Measurements from ENCODE around the gene HSPA12A.

DNA sequence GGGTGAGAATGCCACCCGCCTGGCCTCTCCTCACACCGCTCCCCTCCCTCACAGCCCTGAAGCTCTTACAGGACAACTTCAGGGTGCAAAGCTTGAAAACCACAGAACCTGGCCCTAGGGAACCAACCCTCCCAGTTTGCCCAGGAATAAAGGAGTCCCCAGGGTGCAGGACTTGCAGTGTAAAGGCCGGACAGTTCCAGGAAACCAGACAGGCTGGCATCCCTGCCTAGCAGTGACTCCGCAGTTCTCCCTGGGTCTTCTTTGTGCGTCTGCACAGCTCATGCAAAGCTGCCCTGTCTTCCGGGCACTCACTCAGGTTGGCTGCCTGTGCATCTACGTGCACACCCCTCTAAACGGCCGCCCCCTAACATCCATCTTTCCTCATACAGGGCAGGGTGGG lies 36.1 kb downstream of the HSPA12A start:
- TF ChIP-seq, protein P1, sequence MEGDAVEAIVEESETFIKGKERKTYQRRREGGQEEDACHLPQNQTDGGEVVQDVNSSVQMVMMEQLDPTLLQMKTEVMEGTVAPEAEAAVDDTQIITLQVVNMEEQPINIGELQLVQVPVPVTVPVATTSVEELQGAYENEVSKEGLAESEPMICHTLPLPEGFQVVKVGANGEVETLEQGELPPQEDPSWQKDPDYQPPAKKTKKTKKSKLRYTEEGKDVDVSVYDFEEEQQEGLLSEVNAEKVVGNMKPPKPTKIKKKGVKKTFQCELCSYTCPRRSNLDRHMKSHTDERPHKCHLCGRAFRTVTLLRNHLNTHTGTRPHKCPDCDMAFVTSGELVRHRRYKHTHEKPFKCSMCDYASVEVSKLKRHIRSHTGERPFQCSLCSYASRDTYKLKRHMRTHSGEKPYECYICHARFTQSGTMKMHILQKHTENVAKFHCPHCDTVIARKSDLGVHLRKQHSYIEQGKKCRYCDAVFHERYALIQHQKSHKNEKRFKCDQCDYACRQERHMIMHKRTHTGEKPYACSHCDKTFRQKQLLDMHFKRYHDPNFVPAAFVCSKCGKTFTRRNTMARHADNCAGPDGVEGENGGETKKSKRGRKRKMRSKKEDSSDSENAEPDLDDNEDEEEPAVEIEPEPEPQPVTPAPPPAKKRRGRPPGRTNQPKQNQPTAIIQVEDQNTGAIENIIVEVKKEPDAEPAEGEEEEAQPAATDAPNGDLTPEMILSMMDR (conservative IDR thresholded peaks at IDR 0.05; ENCODE audit: low read depth, low read length) = no peak
- TF ChIP-seq EZH2 (IDR thresholded peaks at IDR 0.05; ENCODE audit: low read length, unreplicated experiment) = no peak
